ENCODE measurements around the gene POLR3A.

The POLR3A gene

DNA sequence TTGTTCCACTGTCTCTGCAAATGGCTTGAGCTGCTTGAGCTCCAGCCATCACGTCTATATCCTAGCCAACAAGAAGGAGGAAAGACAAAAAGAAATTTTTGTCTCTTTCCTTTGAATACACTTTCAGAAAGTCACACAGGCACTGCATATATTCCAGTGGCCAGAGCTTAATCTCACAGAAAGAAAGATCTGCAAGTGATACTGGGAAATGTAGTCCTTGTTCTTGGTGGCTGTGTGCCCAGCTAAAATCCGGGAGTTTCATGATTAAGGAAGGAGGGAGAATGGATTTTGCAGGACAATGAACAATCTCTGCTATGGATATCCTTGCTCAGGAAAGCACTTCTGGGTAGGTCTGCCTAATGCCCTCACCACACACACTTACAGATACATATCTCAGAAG, 83.2 kb downstream of the POLR3A start:
- Histone ChIP-seq H3K36me3 (ENCODE audit: low read depth) (no peaks in the 10 kb centered on the region), H3K4me1 (ENCODE audit: insufficient read depth, poor library complexity, severe bottlenecking) (peaks cover 36% of the 10 kb centered on the region), H3K4me3 (ENCODE audit: severe bottlenecking) (no peak overlapping the region), H3K9me3 (ENCODE audit: severe bottlenecking) (no peaks in the 10 kb centered on the region), H3K27me3 (ENCODE audit: insufficient read depth, poor library complexity, severe bottlenecking) (no peaks in the 10 kb centered on the region), H3K27ac (ENCODE audit: poor library complexity, severe bottlenecking) (peak overlapping the region; percentile 98)
- TF ChIP-seq CTCF (IDR thresholded peaks at IDR 0.05; ENCODE audit: poor library complexity, severe bottlenecking): no peak
- ATAC-seq (ENCODE audit: low read depth): no peak
- DNase-seq (ENCODE audit: low spot score): no peak

GRCh38 chr10:77944519-77944918, 84.8 kb downstream of the POLR3A start:
- peaks cover 38% of the 10 kb centered on the region for H3K4me1 ChIP-seq (ENCODE audit: insufficient read depth, poor library complexity, severe bottlenecking)
- no peak for TF ChIP-seq CTCF (IDR thresholded peaks at IDR 0.05; ENCODE audit: poor library complexity, severe bottlenecking)
- H3K9me3 ChIP-seq (ENCODE audit: severe bottlenecking): no peaks in the 10 kb centered on the region
- H3K27ac ChIP-seq (ENCODE audit: poor library complexity, severe bottlenecking): peak overlapping the region; percentile 98
- H3K36me3 ChIP-seq (ENCODE audit: low read depth): no peaks in the 10 kb centered on the region
- DNase-seq (ENCODE audit: low spot score) (no peak), ATAC-seq (ENCODE audit: low read depth) (peak; percentile 48)
- H3K4me3 ChIP-seq (ENCODE audit: severe bottlenecking): no peak overlapping the region
- H3K27me3 ChIP-seq (ENCODE audit: insufficient read depth, poor library complexity, severe bottlenecking): no peaks in the 10 kb centered on the region

GRCh38 chr10:77943121-77943901, 86.0 kb downstream of the POLR3A start:
- peak overlapping the region; percentile 98 for H3K27ac ChIP-seq (ENCODE audit: poor library complexity, severe bottlenecking)

GRCh38 chr10:77941790-77942189, 87.5 kb downstream of the POLR3A start:
- H3K9me3 ChIP-seq (ENCODE audit: severe bottlenecking): no peaks in the 10 kb centered on the region
- H3K27me3 ChIP-seq (ENCODE audit: insufficient read depth, poor library complexity, severe bottlenecking): no peaks in the 10 kb centered on the region
- no peak for TF ChIP-seq CTCF (IDR thresholded peaks at IDR 0.05; ENCODE audit: poor library complexity, severe bottlenecking)
- H3K27ac ChIP-seq (ENCODE audit: poor library complexity, severe bottlenecking): no peak overlapping the region
- ATAC-seq (ENCODE audit: low read depth) (no peak), DNase-seq (ENCODE audit: low spot score) (no peak)
- no peaks in the 10 kb centered on the region for H3K36me3 ChIP-seq (ENCODE audit: low read depth)
- peaks cover 30% of the 10 kb centered on the region for H3K4me1 ChIP-seq (ENCODE audit: insufficient read depth, poor library complexity, severe bottlenecking)
- no peak overlapping the region for H3K4me3 ChIP-seq (ENCODE audit: severe bottlenecking)

More at GRCh38 chr10:77943121-77943901, 86.0 kb downstream of the POLR3A start:
- TF ChIP-seq CTCF (IDR thresholded peaks at IDR 0.05; ENCODE audit: poor library complexity, severe bottlenecking): no peak
- no peaks in the 10 kb centered on the region for H3K27me3 ChIP-seq (ENCODE audit: insufficient read depth, poor library complexity, severe bottlenecking)
- ATAC-seq (ENCODE audit: low read depth) (peak; percentile 82), DNase-seq (ENCODE audit: low spot score) (peak; percentile 85)
- no peak overlapping the region for H3K4me3 ChIP-seq (ENCODE audit: severe bottlenecking)
- no peaks in the 10 kb centered on the region for H3K36me3 ChIP-seq (ENCODE audit: low read depth)
- peaks cover 30% of the 10 kb centered on the region for H3K4me1 ChIP-seq (ENCODE audit: insufficient read depth, poor library complexity, severe bottlenecking)
- no peaks in the 10 kb centered on the region for H3K9me3 ChIP-seq (ENCODE audit: severe bottlenecking)

DNA sequence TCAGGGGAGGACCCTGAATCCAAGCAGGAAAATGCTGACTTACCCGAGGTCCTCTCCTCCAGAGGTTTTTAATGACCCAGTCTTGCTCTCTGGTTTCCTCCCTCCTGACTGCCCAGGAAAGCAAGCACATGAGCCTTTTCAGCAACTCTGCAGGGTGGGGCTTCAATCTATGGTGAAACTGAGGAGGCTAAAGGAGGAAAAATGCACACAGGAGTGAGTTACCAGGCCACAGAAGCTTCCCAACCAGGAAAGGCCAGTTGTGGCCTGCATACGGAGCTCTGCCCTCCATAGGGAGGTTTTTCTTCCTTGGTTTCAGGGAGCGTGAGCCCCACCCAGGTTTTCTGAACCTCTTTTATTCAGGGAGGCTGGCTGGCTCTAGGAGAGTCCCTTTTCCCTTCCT, 88.7 kb downstream of the POLR3A start:
- H3K4me1 ChIP-seq (ENCODE audit: insufficient read depth, poor library complexity, severe bottlenecking): peaks cover 30% of the 10 kb centered on the region

More for the DNA sequence above, 88.7 kb downstream of the POLR3A start:
- H3K36me3 ChIP-seq (ENCODE audit: low read depth): no peaks in the 10 kb centered on the region
- no peak for ATAC-seq (ENCODE audit: low read depth)
- H3K27me3 ChIP-seq (ENCODE audit: insufficient read depth, poor library complexity, severe bottlenecking): no peaks in the 10 kb centered on the region
- no peak overlapping the region for H3K4me3 ChIP-seq (ENCODE audit: severe bottlenecking)
- DNase-seq (ENCODE audit: low spot score): no peak
- H3K27ac ChIP-seq (ENCODE audit: poor library complexity, severe bottlenecking): peak overlapping the region; percentile 53
- no peak for TF ChIP-seq CTCF (IDR thresholded peaks at IDR 0.05; ENCODE audit: poor library complexity, severe bottlenecking)
- H3K9me3 ChIP-seq (ENCODE audit: severe bottlenecking): no peaks in the 10 kb centered on the region
